KOPT-K1 (cell line): Measurements from ENCODE around the gene CTDSPL2.
"Not testable (repeated sequence)": the region's sequence is repeated elsewhere in the genome, so short reads cannot be mapped to it uniquely, and the experiment has no call there.

Experiments used
- H3K27ac ChIP-seq: fragments of 200-600 bp; sonication (generic); 2 replicates; pipeline ENCODE4 v1.5.1; 2016; ENCODE audit warnings: antibody characterized with exemption, mild to moderate bottlenecking, low read depth, low read length; ENCODE audit not compliant: poor library complexity, severe bottlenecking
- H3K36me3 ChIP-seq: fragments of 200-600 bp; sonication (generic); 2 replicates; pipeline ENCODE4 v1.5.1; 2017; ENCODE audit warnings: antibody characterized with exemption, mild to moderate bottlenecking, low read length, moderate library complexity; ENCODE audit not compliant: insufficient read depth
- H3K9me3 ChIP-seq: fragments of 200-600 bp; sonication (generic); 2 replicates; pipeline ENCODE4 v1.5.1; 2017; ENCODE audit warnings: antibody characterized with exemption, low read length, mild to moderate bottlenecking; ENCODE audit not compliant: insufficient read depth, poor library complexity, severe bottlenecking

The CTDSPL2 gene

DNA sequence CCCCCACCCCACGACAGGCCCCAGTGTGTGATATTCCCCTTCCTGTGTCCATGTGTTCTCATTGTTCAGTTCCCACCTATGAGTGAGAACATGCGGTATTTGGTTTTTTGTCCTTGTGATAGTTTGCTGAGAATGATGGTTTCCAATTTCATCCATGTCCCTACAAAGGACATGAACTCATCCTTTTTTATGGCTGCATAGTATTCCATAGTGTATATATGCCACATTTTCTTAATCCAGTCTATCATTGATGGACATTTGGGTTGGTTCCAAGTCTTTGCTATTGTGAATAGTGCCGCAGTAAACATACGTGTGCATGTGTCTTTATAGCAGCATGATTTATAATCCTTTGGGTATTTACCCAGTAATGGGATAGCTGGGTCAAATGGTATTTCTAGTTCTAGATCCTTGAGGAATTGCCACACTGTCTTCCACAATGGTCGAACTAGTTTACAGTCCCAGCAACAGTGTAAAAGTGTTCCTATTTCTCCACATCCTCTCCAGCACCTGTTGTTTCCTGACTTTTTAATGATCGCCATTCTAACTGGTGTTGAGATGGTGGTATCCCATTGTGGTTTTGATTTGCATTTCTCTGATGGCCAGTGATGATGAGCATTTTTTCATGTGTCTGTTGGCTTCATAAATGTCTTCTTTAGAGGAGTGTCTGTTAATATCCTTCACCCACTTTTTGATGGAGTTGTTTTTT is 26.3 kb downstream of the CTDSPL2 start:
- H3K36me3 ChIP-seq: peaks cover 16% of the 10 kb centered on the region
- not testable (repeated sequence) for H3K27ac ChIP-seq, H3K9me3 ChIP-seq

DNA sequence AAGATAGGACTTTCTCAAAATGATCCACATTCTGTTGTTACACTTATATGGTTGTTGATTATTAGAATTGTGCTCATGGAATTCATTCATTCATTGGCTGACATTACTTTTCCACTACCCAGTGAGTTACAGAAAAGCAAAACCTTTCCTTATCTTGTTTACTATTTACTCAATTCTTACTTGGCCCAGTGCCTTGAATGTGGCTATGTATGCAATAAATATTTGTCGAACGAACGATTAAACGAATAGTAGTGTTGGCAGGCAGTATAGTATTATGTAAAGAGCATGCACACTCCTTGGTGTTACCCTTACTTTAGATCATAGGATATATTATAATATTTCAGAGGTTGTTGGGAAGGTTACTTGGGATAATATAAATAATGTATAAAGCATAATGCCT is 31.0 kb downstream of the CTDSPL2 start:
- H3K36me3 ChIP-seq: peaks cover 56% of the 10 kb centered on the region
- H3K9me3 ChIP-seq: no peaks in the 10 kb centered on the region
- no peak overlapping the region for H3K27ac ChIP-seq

DNA sequence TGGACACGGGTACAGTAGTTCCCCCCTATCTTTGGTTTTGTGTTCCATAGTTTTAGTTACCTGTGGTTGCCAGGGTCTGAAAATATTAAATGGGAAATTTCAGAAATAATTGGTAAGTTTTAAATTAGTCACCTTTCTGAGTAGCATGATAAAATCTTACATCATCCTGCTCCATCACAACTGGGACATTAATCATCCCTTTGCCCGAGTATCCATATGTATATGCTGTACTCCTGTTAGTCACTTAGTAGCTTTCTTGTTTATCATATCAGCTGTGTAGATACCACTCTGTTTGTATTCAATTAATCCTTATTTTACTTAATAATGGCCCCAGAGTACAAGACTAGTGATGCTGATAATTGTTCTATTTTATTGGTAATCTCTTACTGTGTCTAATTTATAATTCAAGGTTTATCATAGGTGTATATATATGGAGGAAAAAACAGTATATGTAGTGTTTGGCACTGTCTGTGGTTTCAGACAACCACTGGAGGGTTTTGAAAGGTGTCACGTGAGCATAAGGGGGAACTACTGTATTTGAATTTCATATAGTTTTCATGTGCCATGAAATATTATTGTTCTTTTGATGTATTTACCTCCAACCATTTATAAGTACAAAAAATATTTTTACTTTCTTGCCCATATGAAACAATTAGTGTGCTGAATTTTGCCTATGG is 41.4 kb downstream of the CTDSPL2 start:
- H3K36me3 ChIP-seq: peaks cover 83% of the 10 kb centered on the region
- H3K27ac ChIP-seq: no peak overlapping the region
- peaks cover 3% of the 10 kb centered on the region for H3K9me3 ChIP-seq

DNA sequence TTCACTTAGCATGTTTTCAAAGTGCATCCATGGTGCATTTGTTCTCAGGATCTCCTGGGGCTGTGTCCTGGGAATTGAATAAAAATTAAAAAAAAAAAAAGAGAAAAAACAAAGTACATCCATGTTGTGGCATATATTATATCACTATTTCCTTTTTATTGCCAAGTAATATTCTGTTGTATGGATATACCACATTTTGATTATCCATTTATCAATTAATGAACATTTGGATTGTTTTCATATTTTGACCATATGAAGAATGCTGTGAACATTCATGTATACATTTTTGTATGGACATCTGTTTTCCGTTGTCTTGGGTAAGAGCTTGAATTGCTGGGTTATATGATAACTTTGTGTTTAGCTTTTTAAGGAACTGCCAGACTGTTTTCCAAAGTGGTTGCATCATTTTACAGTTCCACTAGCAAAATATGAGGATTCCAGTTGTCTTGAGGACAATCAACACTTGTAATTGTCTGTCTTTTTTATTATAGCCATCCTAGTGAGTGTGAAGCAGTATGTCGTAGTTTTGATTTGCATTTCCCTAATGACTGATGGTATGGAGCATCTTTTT is 44.5 kb downstream of the CTDSPL2 start:
- H3K27ac ChIP-seq: no peak overlapping the region
- H3K36me3 ChIP-seq: peaks cover 64% of the 10 kb centered on the region

DNA sequence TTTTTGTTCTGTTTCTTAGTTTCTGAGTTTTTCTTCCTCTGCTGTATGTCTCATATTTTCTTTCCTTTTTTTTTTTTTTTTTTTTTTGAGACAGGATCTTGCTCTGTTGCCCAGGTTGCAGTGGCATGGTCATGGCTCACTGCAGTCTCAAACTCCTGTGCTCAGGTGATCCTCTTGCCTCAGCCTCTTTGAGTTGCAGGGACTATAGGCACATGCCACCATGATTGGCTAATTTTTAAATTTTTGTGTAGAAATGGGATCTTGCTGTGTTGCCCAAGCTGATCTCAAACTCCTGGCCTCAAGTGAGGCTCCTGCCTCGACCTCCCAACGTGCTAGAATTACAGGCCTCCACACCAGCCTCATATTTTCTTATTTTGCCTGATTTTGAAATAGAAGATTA is 51.9 kb downstream of the CTDSPL2 start:
- no peak overlapping the region for H3K27ac ChIP-seq
- H3K36me3 ChIP-seq: peaks cover 17% of the 10 kb centered on the region
- H3K9me3 ChIP-seq: no peaks in the 10 kb centered on the region

More for the DNA sequence above, 44.5 kb downstream of the CTDSPL2 start:
- H3K9me3 ChIP-seq: peaks cover 3% of the 10 kb centered on the region

DNA sequence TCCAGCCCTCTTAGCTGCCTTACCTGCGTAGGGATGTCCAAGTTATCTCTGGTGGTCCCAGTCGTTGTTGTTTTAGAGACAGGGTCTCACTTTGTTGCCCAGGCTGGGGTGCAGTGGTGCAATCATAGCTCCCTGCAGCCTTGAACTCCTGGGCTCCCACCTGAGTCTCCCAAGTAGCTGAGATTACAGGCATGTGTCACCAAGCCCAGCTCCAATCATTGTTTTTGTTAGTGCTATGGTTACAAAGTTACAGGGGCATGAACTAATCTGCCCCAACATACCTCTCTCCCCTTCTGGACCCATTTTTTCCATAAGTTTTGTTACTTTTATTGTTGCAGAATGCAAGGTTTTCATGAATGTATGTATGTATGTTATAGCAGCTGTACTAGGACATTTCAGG is 54.7 kb downstream of the CTDSPL2 start:
- Histone ChIP-seq H3K27ac (no peak overlapping the region), H3K9me3 (no peaks in the 10 kb centered on the region), H3K36me3 (peaks cover 37% of the 10 kb centered on the region)

DNA sequence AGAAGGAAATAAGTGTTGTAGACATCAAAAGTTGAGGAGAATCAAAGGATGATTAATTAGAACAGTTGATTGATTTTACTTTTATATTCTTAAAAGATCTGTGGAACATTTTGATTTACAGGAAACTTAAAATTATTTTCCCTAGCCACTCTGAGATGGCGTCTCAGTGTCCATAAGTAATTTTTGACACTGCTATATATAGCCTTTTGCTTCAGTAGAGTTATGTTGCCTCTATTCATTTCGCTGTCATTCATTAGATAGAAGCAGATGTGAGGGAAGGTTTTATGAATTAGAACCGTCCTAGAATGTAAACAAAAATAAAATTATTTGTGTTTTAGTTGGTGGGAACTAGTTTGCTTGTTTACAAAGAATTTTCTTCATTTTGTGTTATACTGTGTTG is 58.5 kb downstream of the CTDSPL2 start:
- H3K9me3 ChIP-seq: no peaks in the 10 kb centered on the region
- H3K27ac ChIP-seq: no peak overlapping the region
- peaks cover 74% of the 10 kb centered on the region for H3K36me3 ChIP-seq

DNA sequence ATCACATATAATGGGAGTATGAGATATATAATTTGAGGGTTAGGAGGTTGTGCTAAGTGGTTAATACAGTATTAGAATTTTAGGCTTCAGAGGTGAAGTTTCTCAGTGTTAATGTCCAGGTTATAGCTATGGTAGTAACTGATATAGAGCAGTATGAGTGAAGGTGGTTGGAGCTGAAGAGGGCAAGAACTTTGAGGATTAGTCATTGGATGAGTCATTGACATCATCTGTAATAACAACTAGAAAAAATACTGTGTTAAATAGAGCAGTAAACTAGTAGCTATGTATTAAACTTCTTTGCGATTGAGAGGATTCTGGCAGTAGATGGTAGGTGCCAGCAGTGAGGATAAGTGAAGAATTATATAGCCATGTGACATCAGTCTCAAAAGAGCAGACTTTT is 62.0 kb downstream of the CTDSPL2 start:
- no peak overlapping the region for H3K27ac ChIP-seq
- peaks cover 100% of the 10 kb centered on the region for H3K36me3 ChIP-seq
- H3K9me3 ChIP-seq: no peaks in the 10 kb centered on the region

DNA sequence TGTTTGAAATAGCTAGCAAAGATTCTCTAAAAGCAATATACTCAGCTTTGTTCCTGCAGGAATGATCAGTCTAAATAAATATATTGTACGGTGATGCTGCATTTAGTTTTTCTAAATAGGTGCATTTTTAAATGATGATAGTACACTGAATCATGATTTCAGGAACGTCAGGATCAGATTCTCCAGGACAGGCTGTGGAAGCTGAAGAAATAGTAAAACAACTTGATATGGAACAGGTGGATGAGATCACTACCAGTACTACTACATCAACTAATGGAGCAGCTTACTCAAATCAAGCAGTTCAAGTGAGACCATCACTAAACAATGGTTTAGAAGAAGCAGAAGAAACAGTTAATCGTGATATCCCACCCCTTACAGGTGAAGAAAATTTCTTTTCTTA is 63.2 kb downstream of the CTDSPL2 start:
- Histone ChIP-seq H3K9me3 (no peaks in the 10 kb centered on the region), H3K36me3 (peaks cover 97% of the 10 kb centered on the region), H3K27ac (no peak overlapping the region)

DNA sequence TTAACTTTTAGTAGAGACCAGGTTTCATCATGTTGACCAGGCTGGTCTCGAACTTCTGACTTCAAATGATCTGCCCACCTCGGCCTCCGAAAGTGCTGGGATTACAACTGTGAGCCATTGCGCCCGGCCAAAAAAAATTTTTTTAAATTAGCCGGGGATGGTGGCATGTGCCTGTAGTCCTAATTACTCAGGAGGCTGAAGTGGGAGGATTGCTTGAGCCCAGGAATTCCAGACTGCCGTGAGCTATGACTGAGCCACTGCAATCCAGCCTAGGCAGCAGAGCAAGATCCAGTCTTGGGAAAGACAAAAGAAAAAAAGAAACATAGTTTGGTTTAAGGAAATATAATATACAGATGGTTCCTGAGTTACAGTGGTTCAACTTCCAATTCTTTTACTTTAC is 64.6 kb downstream of the CTDSPL2 start:
- H3K9me3 ChIP-seq: no peaks in the 10 kb centered on the region
- H3K36me3 ChIP-seq: peaks cover 97% of the 10 kb centered on the region
- no peak overlapping the region for H3K27ac ChIP-seq

DNA sequence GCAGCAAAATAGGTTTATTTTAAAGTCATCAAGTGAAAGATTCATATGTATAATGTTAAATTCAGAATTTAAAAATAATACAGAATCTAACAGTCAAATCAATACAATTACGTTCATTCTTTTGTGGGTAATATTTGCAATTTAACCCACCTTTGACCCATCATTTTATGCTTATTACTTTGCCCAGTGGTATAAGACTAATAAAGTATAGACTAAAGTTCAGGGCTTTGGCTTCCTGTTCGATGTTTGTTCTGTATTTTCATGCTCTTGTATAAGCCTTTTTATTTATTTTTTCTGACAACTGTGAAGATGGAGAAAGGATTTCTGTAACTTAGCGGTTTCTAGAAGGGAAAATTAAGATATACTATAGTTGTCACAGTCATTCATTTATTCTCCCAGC is 65.2 kb downstream of the CTDSPL2 start:
- Histone ChIP-seq H3K9me3 (no peaks in the 10 kb centered on the region), H3K36me3 (peaks cover 97% of the 10 kb centered on the region), H3K27ac (no peak overlapping the region)

DNA sequence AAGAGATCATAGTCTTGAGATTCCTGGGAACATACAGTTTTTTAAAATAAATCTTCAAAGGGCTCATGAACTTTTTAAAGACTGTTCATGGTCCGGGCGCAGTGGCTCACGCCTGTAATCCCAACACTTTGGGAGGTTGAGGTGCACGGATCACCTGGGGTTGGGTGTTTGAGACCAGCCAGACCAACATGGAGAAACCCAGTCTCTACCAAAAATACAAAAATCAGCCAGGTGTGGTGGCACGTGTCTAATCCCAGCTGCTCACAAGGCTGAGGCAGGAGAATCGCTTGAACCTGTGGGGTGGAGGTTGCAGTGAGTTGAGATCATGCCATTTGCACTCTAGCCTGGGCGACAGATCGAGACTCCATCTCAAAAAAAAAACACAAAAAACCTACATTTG is 68.1 kb downstream of the CTDSPL2 start:
- H3K9me3 ChIP-seq: no peaks in the 10 kb centered on the region
- no peak overlapping the region for H3K27ac ChIP-seq
- H3K36me3 ChIP-seq: peaks cover 97% of the 10 kb centered on the region

DNA sequence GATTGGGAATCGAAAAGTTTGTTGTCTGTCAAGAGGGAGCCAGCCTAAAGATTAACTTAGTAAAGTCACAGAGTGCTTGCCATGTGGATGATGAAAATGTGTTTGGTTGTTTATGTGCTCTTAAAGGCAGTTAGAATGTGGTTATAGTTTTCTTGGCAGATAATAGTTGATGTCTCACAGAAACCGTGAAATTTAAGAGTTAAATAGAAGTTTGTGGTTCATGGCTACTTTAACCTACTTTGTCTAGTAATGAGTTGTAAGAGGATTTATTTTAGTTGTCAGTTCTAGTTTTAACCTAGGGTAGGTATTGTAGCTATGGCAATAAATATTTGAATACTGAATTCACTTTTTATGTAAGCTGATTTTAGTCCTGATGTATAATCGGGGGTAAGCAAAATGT is 73.1 kb downstream of the CTDSPL2 start:
- no peak overlapping the region for H3K27ac ChIP-seq
- no peaks in the 10 kb centered on the region for H3K9me3 ChIP-seq
- H3K36me3 ChIP-seq: peaks cover 93% of the 10 kb centered on the region

DNA sequence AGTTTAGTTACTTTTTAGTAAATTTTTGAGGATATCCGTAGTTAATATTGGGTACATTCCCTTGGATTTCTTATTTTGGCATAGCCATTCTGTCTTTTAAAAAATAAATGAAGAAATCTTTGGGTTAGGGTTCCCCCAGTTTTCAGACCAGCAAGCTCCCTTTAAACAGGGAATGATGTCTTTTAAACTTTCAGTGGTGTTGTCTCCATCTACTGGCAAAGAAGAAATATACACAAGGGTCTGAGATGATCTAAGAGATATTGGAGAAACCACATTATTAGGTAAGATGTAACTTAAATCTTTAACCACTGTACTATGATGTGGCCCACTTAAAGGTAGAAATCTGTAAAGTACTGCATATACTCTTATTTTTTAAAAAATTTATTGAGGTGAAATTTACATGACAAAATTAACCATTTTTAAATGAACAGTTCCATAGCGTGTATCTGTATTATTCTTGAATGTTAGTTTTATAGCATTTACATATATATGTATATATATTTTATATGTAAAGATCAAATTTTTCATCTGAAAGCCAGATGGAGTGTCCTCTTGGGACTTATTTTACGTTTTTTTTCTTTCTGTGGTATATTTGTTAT is 74.4 kb downstream of the CTDSPL2 start:
- Histone ChIP-seq H3K36me3 (peaks cover 88% of the 10 kb centered on the region), H3K27ac (no peak overlapping the region), H3K9me3 (no peaks in the 10 kb centered on the region)

DNA sequence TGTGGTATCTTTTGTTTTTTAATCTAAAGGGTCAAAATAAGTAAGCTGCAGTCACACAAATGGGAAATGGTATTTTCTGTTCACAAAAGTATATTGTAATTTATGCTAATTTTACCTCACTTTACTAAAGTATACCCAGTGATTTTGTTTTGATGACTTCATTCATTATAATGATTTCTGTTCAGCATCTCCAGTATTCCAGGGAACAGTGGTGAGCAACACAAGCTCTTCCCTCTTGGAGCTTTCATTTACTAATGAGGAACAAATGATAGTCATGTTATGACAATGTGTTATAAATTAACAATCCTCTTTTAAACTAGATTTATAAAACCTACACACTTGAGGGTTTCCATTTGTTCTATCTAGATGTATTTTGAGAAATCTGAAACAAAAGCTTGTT is 89.0 kb downstream of the CTDSPL2 start:
- Histone ChIP-seq H3K27ac (no peak overlapping the region), H3K9me3 (no peaks in the 10 kb centered on the region), H3K36me3 (peaks cover 83% of the 10 kb centered on the region)
